Stimulated activated CD8-positive, alpha-beta memory T cell treated with anti-CD3 and anti-CD28 coated beads, Interleukin-7, amount 100 ng/mL, for 48 hours (primary cell): ENCODE data around the gene TMEM132E.

Experiments used
- DNase-seq, 2 donors: peaks; one replicate each; pipeline ENCODE4 v3.0.0-alpha.2; 2020; ENCODE audit warnings: low read depth in 1 of 2; ENCODE audit errors: extremely low read depth in 1 of 2

The TMEM132E gene

GRCh38 chr17:34568953-34569352 lies 10.4 kb upstream of the TMEM132E start:
- DNase-seq: no peak

- DNase-seq: no peak
Measured at GRCh38 chr17:34569591-34569990, 9.8 kb upstream of the TMEM132E start.

GRCh38 chr17:34570506-34570905 lies 8.9 kb upstream of the TMEM132E start:
- DNase-seq: no peak

- DNase-seq: no peak
Measured at GRCh38 chr17:34571428-34572130, 7.8 kb upstream of the TMEM132E start.

- DNase-seq: no peak
Measured at GRCh38 chr17:34572483-34572882, 6.9 kb upstream of the TMEM132E start.

GRCh38 chr17:34575182-34575581 lies 4.2 kb upstream of the TMEM132E start:
- DNase-seq: no peak

- DNase-seq: no peak
Measured at GRCh38 chr17:34578016-34578415, 1.4 kb upstream of the TMEM132E start.

GRCh38 chr17:34578656-34579016 lies 746 bp upstream of the TMEM132E start:
- no peak for DNase-seq

GRCh38 chr17:34579979-34580684 lies 750 bp downstream of the TMEM132E start:
- DNase-seq: no peak

GRCh38 chr17:34580685-34581445 lies 1.5 kb downstream of the TMEM132E start:
- DNase-seq: no peak

GRCh38 chr17:34581446-34582184 lies 2.2 kb downstream of the TMEM132E start:
- no peak for DNase-seq

- DNase-seq: no peak
Measured at GRCh38 chr17:34582185-34582900, 3.0 kb downstream of the TMEM132E start.

GRCh38 chr17:34582901-34583245 lies 3.5 kb downstream of the TMEM132E start:
- DNase-seq: no peak

- no peak for DNase-seq
Measured at GRCh38 chr17:34584805-34585416, 5.5 kb downstream of the TMEM132E start.

- no peak for DNase-seq
Measured at GRCh38 chr17:34586346-34586846, 7.0 kb downstream of the TMEM132E start.

- DNase-seq: no peak
Measured at GRCh38 chr17:34588266-34588665, 8.9 kb downstream of the TMEM132E start.

GRCh38 chr17:34589120-34589965 lies 10.0 kb downstream of the TMEM132E start:
- DNase-seq: no peak

- no peak for DNase-seq
Measured at GRCh38 chr17:34592002-34592401, 12.6 kb downstream of the TMEM132E start.

GRCh38 chr17:34596920-34597319 lies 17.5 kb downstream of the TMEM132E start:
- no peak for DNase-seq
